Adrenal gland (tissue), 12 donors: ENCODE data around the gene ABCC12. TPM values are rescaled to one million over a fixed set of nuclear protein-coding genes. Genes with fewer than 3 reads are reported as not detected.

Experiments
- DNase-seq, 7 donors: peaks; one replicate each; pipeline ENCODE4 v3.0.0-alpha.2; 2019 to 2020
- H3K27ac ChIP-seq, 5 donors: fragments of 200-600 bp; sonication (generic) in 4 of 5; 1 replicate in 3 of 5; 2 replicates in 2 of 5; pipeline versions ENCODE4 v1.5.1 to v1.8.0; 2016 to 2020; ENCODE audit warnings: mild to moderate bottlenecking in 1 of 5
- H3K27me3 ChIP-seq: fragments of 200-600 bp; 2 replicates; pipeline ENCODE4 v1.8.0; 2021
- H3K36me3 ChIP-seq, 2 donors: fragments of 200-600 bp; replicated peaks in 1 of 2; 1 replicate in 1 of 2; 2 replicates in 1 of 2; pipeline versions ENCODE4 v1.5.1 to v1.8.0; 2018 to 2022
- H3K4me1 ChIP-seq, 2 donors: fragments of 200-600 bp; replicated peaks in 1 of 2; 1 replicate in 1 of 2; 2 replicates in 1 of 2; pipeline versions ENCODE4 v1.5.1 to v1.8.0; 2018 to 2021
- H3K4me3 ChIP-seq, 4 donors: fragments of 200-600 bp; sonication (generic) in 3 of 4; one replicate each; pipeline ENCODE4 v1.5.1; 2016 to 2018
- H3K9me3 ChIP-seq, 3 donors: fragments of 200-600 bp; sonication (generic) in 1 of 3; replicated peaks in 1 of 3; 1 replicate in 2 of 3; 2 replicates in 1 of 3; pipeline versions ENCODE4 v1.5.1 to v1.8.0; 2016 to 2021
- POLR2A ChIP-seq, 2 donors: fragments of 450-650 bp; IDR thresholded peaks; one replicate each; pipeline ENCODE4 v1.6.1; 2017; ENCODE audit warnings: antibody characterized with exemption in 2 of 2, mild to moderate bottlenecking in 2 of 2, moderate library complexity in 1 of 2
- WGBS, 4 donors: extraction: QIAGEN DNeasy Blood & Tissue Kit in 2 of 4; methylation state at CpG; one replicate each; pipeline versions ENCODE4 v1.1.5 to v1.1.7; 2013 to 2017; 5-methylcytosine and 5-hydroxymethylcytosine counted together
- intact Hi-C, 2 donors: fragments of 100-400 bp; cut with DNase I; formaldehyde crosslinking; loops; one replicate each; pipeline versions ENCODE4 v1.14.1 to v1.15.0; 2022 to 2023
- polyA plus RNA-seq, 3 donors: library from polyadenylated mRNA; stranded (reverse); fragments of 200-250 nt in 2 of 3; fragments of 350-450 nt in 1 of 3; fragmentation: Illumina TruSeq in 1 of 3; extraction: RNeasy Lipid Tissue Mini Kit (QIAGEN cat#74804) in 1 of 3; gene quantifications; one replicate each; pipeline ENCODE4 v1.2.3, GENCODE V29; 2013 to 2014
- total RNA-seq, 9 donors: library from RNA; depleted of rRNA in 4 of 9; stranded (reverse); fragments of >200 nt in 4 of 9; fragments of 120-200 nt in 1 of 9; fragmentation: NEBNext Ultra II Directional in 1 of 9; extraction: Animal tissue kit (Norgen Biotek cat#: 25700) in 1 of 9; gene quantifications; one replicate each; pipeline versions ENCODE4 v1.1.0 to v1.2.4, GENCODE V29; 2013 to 2023
- TF ChIP-seq, protein P1 (sequence below), 6 experiments: fragments of 450-650 bp in 4 of 6; fragments of 200-600 bp in 2 of 6; sonication (generic) in 1 of 6; IDR thresholded peaks; 1 replicate in 5 of 6; 2 replicates in 1 of 6; pipeline versions ENCODE4 v1.5.1 to v1.8.0; 2016 to 2021; ENCODE audit warnings: antibody characterized with exemption in 6 of 6, mild to moderate bottlenecking in 2 of 6, moderate library complexity in 1 of 6
- donor health status: healthy with polysubstance abuse.
- donor health status: Bipolar disorder and iron deficiency.
- donor health status: DM: yes; HTN: yes; CAD: no.
- donor health status: DM: no; HTN: no; CAD: no.
- donor health status: DM: no; HTN: no; CAD: no.
- donor health status: DM: yes; HTN: yes; CAD: no.

Gene ABCC12
- total and polyA plus RNA-seq, 12 donors = not detected

GRCh38 chr16:48146131-48146530 is 9.7 kb downstream of the ABCC12 start:
- Histone ChIP-seq H3K36me3 (no peaks in the 10 kb centered on the region), H3K4me3 (no peak overlapping the region), H3K27ac (no peak overlapping the region), H3K9me3 (peaks cover 0 to 5% (median 0%) of the 10 kb centered on the region in 3 donors), H3K27me3 (no peaks in the 10 kb centered on the region), H3K4me1 (no peaks in the 10 kb centered on the region)
- intact Hi-C loops = no loop called here
- WGBS, 4 donors = 83 to 95% (median 88%) methylated on average over 7 of the region's 7 CpGs
- no peak for TF ChIP-seq POLR2A (IDR thresholded peaks at IDR 0.05)
- TF ChIP-seq, protein P1, sequence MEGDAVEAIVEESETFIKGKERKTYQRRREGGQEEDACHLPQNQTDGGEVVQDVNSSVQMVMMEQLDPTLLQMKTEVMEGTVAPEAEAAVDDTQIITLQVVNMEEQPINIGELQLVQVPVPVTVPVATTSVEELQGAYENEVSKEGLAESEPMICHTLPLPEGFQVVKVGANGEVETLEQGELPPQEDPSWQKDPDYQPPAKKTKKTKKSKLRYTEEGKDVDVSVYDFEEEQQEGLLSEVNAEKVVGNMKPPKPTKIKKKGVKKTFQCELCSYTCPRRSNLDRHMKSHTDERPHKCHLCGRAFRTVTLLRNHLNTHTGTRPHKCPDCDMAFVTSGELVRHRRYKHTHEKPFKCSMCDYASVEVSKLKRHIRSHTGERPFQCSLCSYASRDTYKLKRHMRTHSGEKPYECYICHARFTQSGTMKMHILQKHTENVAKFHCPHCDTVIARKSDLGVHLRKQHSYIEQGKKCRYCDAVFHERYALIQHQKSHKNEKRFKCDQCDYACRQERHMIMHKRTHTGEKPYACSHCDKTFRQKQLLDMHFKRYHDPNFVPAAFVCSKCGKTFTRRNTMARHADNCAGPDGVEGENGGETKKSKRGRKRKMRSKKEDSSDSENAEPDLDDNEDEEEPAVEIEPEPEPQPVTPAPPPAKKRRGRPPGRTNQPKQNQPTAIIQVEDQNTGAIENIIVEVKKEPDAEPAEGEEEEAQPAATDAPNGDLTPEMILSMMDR (IDR thresholded peaks at IDR 0.05) = no peak
- DNase-seq = no peak

DNA sequence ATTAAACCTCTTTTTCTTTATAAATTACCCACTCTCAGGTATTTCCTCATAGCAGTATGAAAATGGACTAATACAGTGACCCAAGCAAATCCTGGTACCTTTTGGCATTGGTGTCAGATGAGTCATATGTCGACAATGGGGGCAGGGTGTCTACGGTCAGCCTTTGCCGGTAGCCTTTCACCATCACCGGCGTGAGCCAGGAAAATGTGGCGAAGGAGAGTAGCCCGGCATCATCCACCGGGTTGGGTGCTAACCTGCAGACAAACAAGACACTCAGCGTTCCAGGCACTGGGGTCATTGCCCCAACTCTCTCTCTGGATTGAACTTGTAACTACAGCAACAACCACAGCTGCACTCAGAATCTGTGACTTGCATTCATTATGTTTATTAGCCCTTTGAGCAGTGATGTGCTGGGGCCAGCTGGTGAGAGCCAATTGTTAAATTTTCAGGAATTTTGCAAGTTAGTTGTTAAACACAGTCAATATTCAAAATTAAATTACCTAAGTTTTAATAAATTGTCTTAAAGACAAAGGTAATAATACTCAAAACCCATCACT is 11.9 kb downstream of the ABCC12 start:
- Histone ChIP-seq H3K4me1 (no peaks in the 10 kb centered on the region), H3K9me3 (no peaks in the 10 kb centered on the region), H3K36me3 (no peaks in the 10 kb centered on the region), H3K27ac (no peak overlapping the region), H3K27me3 (no peaks in the 10 kb centered on the region), H3K4me3 (no peak overlapping the region)
- 93 to 96% (median 94%) methylated on average over 9 of the region's 9 CpGs for WGBS, 4 donors
- TF ChIP-seq, protein P1 (IDR thresholded peaks at IDR 0.05) = no peak
- no peak for TF ChIP-seq POLR2A (IDR thresholded peaks at IDR 0.05)
- no peak for DNase-seq
- intact Hi-C loops = no loop called here

GRCh38 chr16:48140821-48141220 is 15.0 kb downstream of the ABCC12 start:
- Histone ChIP-seq H3K36me3 (no peaks in the 10 kb centered on the region), H3K27me3 (no peaks in the 10 kb centered on the region), H3K9me3 (no peaks in the 10 kb centered on the region), H3K27ac (no peak overlapping the region), H3K4me3 (no peak overlapping the region), H3K4me1 (no peaks in the 10 kb centered on the region)
- TF ChIP-seq, protein P1 (IDR thresholded peaks at IDR 0.05) = no peak
- TF ChIP-seq POLR2A (IDR thresholded peaks at IDR 0.05) = no peak
- 87 to 93% (median 90%) methylated on average over 6 of the region's 6 CpGs for WGBS, 4 donors
- peak in 1 of 7 donors; percentile 0 for DNase-seq
- intact Hi-C loops = no loop called here

- intact Hi-C loops = no loop called here
- Histone ChIP-seq H3K27ac (no peak overlapping the region), H3K4me3 (no peak overlapping the region), H3K36me3 (no peaks in the 10 kb centered on the region), H3K27me3 (no peaks in the 10 kb centered on the region), H3K4me1 (no peaks in the 10 kb centered on the region), H3K9me3 (no peaks in the 10 kb centered on the region)
- no peak for DNase-seq
- WGBS, 4 donors = 90 to 100% (median 97%) methylated on average over 3 of the region's 3 CpGs
- no peak for TF ChIP-seq POLR2A (IDR thresholded peaks at IDR 0.05)
- TF ChIP-seq, protein P1 (IDR thresholded peaks at IDR 0.05) = no peak
Measured at GRCh38 chr16:48139517-48139916, 16.3 kb downstream of the ABCC12 start.
